ENCODE measurements around the gene ACAP3. TPM values are rescaled to one million over a fixed set of nuclear protein-coding genes. Genes with fewer than 3 reads are reported as not detected.

The ACAP3 gene
- total and polyA plus RNA-seq, 2 donors (not counting 3 experiments of a cell fraction or from before 2014, with no cell fraction given): 27.8 to 39.0 TPM

GRCh38 chr1:1318777-1319645, 11.3 kb upstream of the ACAP3 start:
- ChIA-PET CTCF (no interaction called here), POLR2A (no interaction called here)
- BruUV-seq (replicated peaks): no TSS peak
- no peak overlapping the region for H3K4me2 ChIP-seq (ENCODE audit: insufficient read depth, low read length)
- peaks cover 3% of the 10 kb centered on the region for H3K4me1 ChIP-seq (ENCODE audit: control insufficient read depth, extremely low read depth, insufficient read depth, low read length)
- no peak for DNase-seq (ENCODE audit: low read depth, low spot score)
- dilution Hi-C loops (cut with MboI; ENCODE audit: extremely low pct_ligation_motif_present, low sequenced_read_pairs): no loop called here
- H3K9me1 ChIP-seq (replicated peaks; ENCODE audit: control insufficient read depth, extremely low read depth, insufficient read depth, low read length): no peaks in the 10 kb centered on the region
- H3K27ac ChIP-seq (ENCODE audit: insufficient read depth, low read depth, low read length): no peak overlapping the region
- H3K4me3 ChIP-seq (replicated peaks in 1 of 3; ENCODE audit: insufficient read depth in 1 of 3, low read depth in 1 of 3, low read length in 3 of 3): no peak overlapping the region
- H3K36me3 ChIP-seq (ENCODE audit: control insufficient read depth in 2 of 2, extremely low read depth in 1 of 2, insufficient read depth in 2 of 2, low read length in 2 of 2): peaks cover 0 to 17% of the 10 kb centered on the region in 2 experiments
- H2AFZ ChIP-seq (ENCODE audit: low read depth, low read length): no peak overlapping the region
- intact Hi-C loops (cut with micrococcal nuclease): no loop called here
- H3K9ac ChIP-seq (replicated peaks; ENCODE audit: extremely low read depth, insufficient read depth, low read length): no peak overlapping the region
- no peaks in the 10 kb centered on the region for H3K9me3 ChIP-seq (replicated peaks; ENCODE audit: control insufficient read depth, insufficient read depth, low read length)
- no peaks in the 10 kb centered on the region for H3K27me3 ChIP-seq (ENCODE audit: control insufficient read depth in 2 of 2, insufficient read depth in 2 of 2, low read length in 2 of 2)
- H4K20me1 ChIP-seq (replicated peaks; ENCODE audit: control insufficient read depth, extremely low read depth, insufficient read depth, low read length): peaks cover 5% of the 10 kb centered on the region
- FAIRE-seq: no peak
- TF ChIP-seq POLR2AphosphoS5 (IDR thresholded peaks at IDR 0.05; ENCODE audit: insufficient read depth, low read depth, low read length): no peak
- H3K79me2 ChIP-seq (ENCODE audit: control insufficient read depth, insufficient read depth, low read length): peaks cover 41% of the 10 kb centered on the region

- dilution Hi-C loops (cut with MboI; ENCODE audit: extremely low pct_ligation_motif_present, low sequenced_read_pairs): no loop called here
- H3K79me2 ChIP-seq (ENCODE audit: control insufficient read depth, insufficient read depth, low read length): peaks cover 36% of the 10 kb centered on the region
- H3K9me3 ChIP-seq (replicated peaks; ENCODE audit: control insufficient read depth, insufficient read depth, low read length): no peaks in the 10 kb centered on the region
- POLR2A ChIA-PET: no interaction called here
- H4K20me1 ChIP-seq (replicated peaks; ENCODE audit: control insufficient read depth, extremely low read depth, insufficient read depth, low read length): peaks cover 5% of the 10 kb centered on the region
- H3K36me3 ChIP-seq (ENCODE audit: control insufficient read depth in 2 of 2, extremely low read depth in 1 of 2, insufficient read depth in 2 of 2, low read length in 2 of 2): peaks cover 0 to 25% of the 10 kb centered on the region in 2 experiments
- intact Hi-C loops (cut with micrococcal nuclease): no loop called here
- DNase-seq (ENCODE audit: low read depth, low spot score): peak; percentile 45
- no peak overlapping the region for H3K9ac ChIP-seq (replicated peaks; ENCODE audit: extremely low read depth, insufficient read depth, low read length)
- no peak overlapping the region for H3K4me2 ChIP-seq (ENCODE audit: insufficient read depth, low read length)
- H3K27me3 ChIP-seq (ENCODE audit: control insufficient read depth in 2 of 2, insufficient read depth in 2 of 2, low read length in 2 of 2): no peaks in the 10 kb centered on the region
- no peak for TF ChIP-seq JUN (IDR thresholded peaks at IDR 0.05; ENCODE audit: borderline replicate concordance, insufficient read depth, insufficient read length, low read depth)
- TF ChIP-seq FOS (IDR thresholded peaks at IDR 0.05; ENCODE audit: borderline replicate concordance, insufficient read depth, low read length): peak; percentile 32
- no peak for TF ChIP-seq GATA2 (IDR thresholded peaks at IDR 0.05; ENCODE audit: insufficient read depth, insufficient read length, low read depth, low read length)
- no peak for TF ChIP-seq POLR2A (IDR thresholded peaks at IDR 0.05; ENCODE audit: low read depth, low read length)
- TF ChIP-seq MAX (IDR thresholded peaks at IDR 0.05; ENCODE audit: insufficient read depth, insufficient read length): no peak
- H3K4me1 ChIP-seq (ENCODE audit: control insufficient read depth, extremely low read depth, insufficient read depth, low read length): no peaks in the 10 kb centered on the region
- no peak overlapping the region for H3K27ac ChIP-seq (ENCODE audit: insufficient read depth, low read depth, low read length)
- no peak overlapping the region for H2AFZ ChIP-seq (ENCODE audit: low read depth, low read length)
- H3K9me1 ChIP-seq (replicated peaks; ENCODE audit: control insufficient read depth, extremely low read depth, insufficient read depth, low read length): no peaks in the 10 kb centered on the region
- no peak overlapping the region for H3K4me3 ChIP-seq (replicated peaks in 1 of 3; ENCODE audit: insufficient read depth in 1 of 3, low read depth in 1 of 3, low read length in 3 of 3)
- BruUV-seq (replicated peaks): no TSS peak
- CTCF ChIA-PET: no interaction called here
- peak; percentile 44 for FAIRE-seq
These were observed 10.5 kb upstream of the ACAP3 start for GRCh38 chr1:1318131-1318652.

Measured in endothelial cell of umbilical vein (primary cell).